Putamen (tissue), 1 donor: ENCODE data around the gene GVQW3.
"Not testable (repeated sequence)": the region's sequence is repeated elsewhere in the genome, so short reads cannot be mapped to it uniquely, and the experiment has no call there.

ENCODE experiments used
- DNase-seq: peaks from one replicate; pipeline ENCODE4 v3.0.0-alpha.2; 2016; ENCODE audit warnings: low spot score

Gene GVQW3

GRCh38 chr11:76388408-76388807 lies 7.3 kb downstream of the GVQW3 start:
- DNase-seq: no peak

- no peak for DNase-seq
Observed at GRCh38 chr11:76391021-76391420, 9.9 kb downstream of the GVQW3 start.

- DNase-seq: no peak
Observed at GRCh38 chr11:76391811-76392475, 10.8 kb downstream of the GVQW3 start.

- DNase-seq: no peak
Observed at GRCh38 chr11:76392870-76393269, 11.7 kb downstream of the GVQW3 start.

- DNase-seq: no peak
Observed at GRCh38 chr11:76394411-76394810, 13.3 kb downstream of the GVQW3 start.

GRCh38 chr11:76395296-76395695 lies 14.2 kb downstream of the GVQW3 start:
- DNase-seq: no peak

GRCh38 chr11:76397383-76397782 lies 16.3 kb downstream of the GVQW3 start:
- no peak for DNase-seq

GRCh38 chr11:76400967-76401366 lies 19.8 kb downstream of the GVQW3 start:
- no peak for DNase-seq

GRCh38 chr11:76401484-76401883 lies 20.4 kb downstream of the GVQW3 start:
- DNase-seq: not testable (repeated sequence)

GRCh38 chr11:76406359-76406758 lies 25.2 kb downstream of the GVQW3 start:
- DNase-seq: no peak

GRCh38 chr11:76408171-76408965 lies 27.2 kb downstream of the GVQW3 start:
- DNase-seq: no peak

GRCh38 chr11:76410851-76411357 lies 29.8 kb downstream of the GVQW3 start:
- DNase-seq: no peak

GRCh38 chr11:76415073-76415472 lies 34.0 kb downstream of the GVQW3 start:
- no peak for DNase-seq

- DNase-seq: no peak
Observed at GRCh38 chr11:76419896-76420295, 38.8 kb downstream of the GVQW3 start.

GRCh38 chr11:76424379-76424778 lies 43.3 kb downstream of the GVQW3 start:
- no peak for DNase-seq

- no peak for DNase-seq
Observed at GRCh38 chr11:76424891-76425290, 43.8 kb downstream of the GVQW3 start.

- no peak for DNase-seq
Observed at GRCh38 chr11:76426660-76427059, 45.5 kb downstream of the GVQW3 start.

GRCh38 chr11:76436020-76436419 lies 54.9 kb downstream of the GVQW3 start:
- no peak for DNase-seq

GRCh38 chr11:76443268-76443980 lies 62.3 kb downstream of the GVQW3 start:
- DNase-seq: peak; percentile 0

GRCh38 chr11:76444065-76444383 lies 62.9 kb downstream of the GVQW3 start:
- DNase-seq: no peak

GRCh38 chr11:76444384-76445120 lies 63.4 kb downstream of the GVQW3 start, which contains the start of gene EMSY:
EMSY (plus strand) TSS chr11:76445018; CDS start chr11:76446939, 1,921 bp downstream.
- peak; percentile 100 for DNase-seq
